Measurements from ENCODE around the gene NRCAM. TPM values are rescaled to one million over a fixed set of nuclear protein-coding genes. Genes with fewer than 3 reads are reported as not detected.

NRCAM gene
- total RNA-seq, 1 donor from 2014 or later = 2.0 TPM

DNA sequence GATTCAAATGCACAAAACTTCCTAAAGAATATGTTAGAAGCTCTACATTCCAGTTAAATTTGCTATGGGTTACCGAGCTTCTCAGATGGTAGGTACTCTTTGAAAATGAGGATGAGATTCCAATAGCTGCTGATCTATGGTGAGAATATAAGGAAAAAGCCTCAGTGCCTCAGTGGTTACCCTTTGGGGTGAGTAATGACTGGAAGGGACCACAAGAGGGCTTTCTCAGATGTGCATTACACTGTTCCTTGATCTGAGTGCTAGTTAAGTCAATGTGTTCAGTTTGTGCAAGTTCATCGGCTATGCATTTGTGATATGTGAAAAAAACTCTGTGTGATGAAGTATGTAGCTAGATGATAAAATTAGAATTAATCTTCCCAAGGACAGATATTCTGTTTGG, 3.5 kb downstream of the NRCAM start:
- Histone ChIP-seq H3K4me3 (no peak overlapping the region), H3K27me3 (peaks cover 62% of the 10 kb centered on the region), H3K36me3 (no peaks in the 10 kb centered on the region), H3K27ac (no peak overlapping the region), H3K4me1 (peaks cover 12% of the 10 kb centered on the region), H3K9me3 (no peaks in the 10 kb centered on the region)
- ATAC-seq = peak; percentile 42
- DNase-seq = no peak
- TF ChIP-seq, protein P1, sequence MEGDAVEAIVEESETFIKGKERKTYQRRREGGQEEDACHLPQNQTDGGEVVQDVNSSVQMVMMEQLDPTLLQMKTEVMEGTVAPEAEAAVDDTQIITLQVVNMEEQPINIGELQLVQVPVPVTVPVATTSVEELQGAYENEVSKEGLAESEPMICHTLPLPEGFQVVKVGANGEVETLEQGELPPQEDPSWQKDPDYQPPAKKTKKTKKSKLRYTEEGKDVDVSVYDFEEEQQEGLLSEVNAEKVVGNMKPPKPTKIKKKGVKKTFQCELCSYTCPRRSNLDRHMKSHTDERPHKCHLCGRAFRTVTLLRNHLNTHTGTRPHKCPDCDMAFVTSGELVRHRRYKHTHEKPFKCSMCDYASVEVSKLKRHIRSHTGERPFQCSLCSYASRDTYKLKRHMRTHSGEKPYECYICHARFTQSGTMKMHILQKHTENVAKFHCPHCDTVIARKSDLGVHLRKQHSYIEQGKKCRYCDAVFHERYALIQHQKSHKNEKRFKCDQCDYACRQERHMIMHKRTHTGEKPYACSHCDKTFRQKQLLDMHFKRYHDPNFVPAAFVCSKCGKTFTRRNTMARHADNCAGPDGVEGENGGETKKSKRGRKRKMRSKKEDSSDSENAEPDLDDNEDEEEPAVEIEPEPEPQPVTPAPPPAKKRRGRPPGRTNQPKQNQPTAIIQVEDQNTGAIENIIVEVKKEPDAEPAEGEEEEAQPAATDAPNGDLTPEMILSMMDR (IDR thresholded peaks at IDR 0.05) = peak; percentile 44
- intact Hi-C loops (cut with DNase I) = no loop called here

DNA sequence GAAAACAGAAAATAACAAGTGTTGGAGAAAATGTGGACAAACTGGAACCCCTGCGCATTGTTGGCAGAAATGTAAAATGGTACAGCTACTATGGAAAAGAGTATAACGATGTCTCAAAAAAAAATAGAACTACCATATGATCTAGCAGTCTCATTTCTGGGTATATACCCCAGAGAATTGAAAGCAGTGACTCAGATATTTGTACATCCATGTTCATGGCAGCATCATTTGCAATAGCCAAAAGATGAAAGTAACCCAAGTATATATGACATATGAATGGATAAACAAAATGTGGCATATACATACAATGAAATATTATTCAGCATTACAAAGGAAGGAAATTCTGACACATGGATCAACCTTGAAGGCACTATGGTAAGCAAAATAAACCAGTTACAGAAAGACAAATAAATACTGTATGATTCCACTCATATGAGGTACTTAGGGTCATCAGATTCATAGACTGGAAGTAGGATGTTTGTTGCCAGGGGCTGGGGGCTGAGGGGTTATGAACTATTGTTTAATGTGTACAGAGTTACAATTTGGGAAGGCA, 4.9 kb downstream of the NRCAM start:
- TF ChIP-seq, protein P1 (IDR thresholded peaks at IDR 0.05) = no peak
- H3K27me3 ChIP-seq = peaks cover 49% of the 10 kb centered on the region
- DNase-seq = no peak
- no peaks in the 10 kb centered on the region for H3K36me3 ChIP-seq
- H3K4me3 ChIP-seq = no peak overlapping the region
- H3K9me3 ChIP-seq = no peaks in the 10 kb centered on the region
- no peak overlapping the region for H3K27ac ChIP-seq
- H3K4me1 ChIP-seq = peaks cover 12% of the 10 kb centered on the region
- no peak for ATAC-seq
- intact Hi-C loops (cut with DNase I) = no loop called here

DNA sequence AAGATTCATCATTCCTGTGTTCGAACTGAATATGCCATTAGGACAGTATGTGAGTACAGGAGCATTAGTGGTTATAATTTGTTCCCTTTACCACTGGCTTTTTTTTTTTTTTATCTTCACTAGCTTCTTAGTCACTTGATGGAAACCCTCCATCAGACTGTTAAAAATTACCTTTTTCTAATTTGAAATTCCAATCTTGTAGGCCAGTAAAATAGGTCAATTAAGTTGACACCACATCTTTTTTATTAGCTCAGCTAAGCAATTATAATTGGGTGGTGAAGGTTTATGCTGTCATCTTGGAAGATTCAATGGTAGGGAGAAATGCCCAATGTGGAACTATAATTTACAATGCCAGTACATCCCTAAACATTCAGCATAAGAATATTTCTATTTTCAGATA, 6.1 kb downstream of the NRCAM start:
- Histone ChIP-seq H3K36me3 (no peaks in the 10 kb centered on the region), H3K4me3 (no peak overlapping the region), H3K9me3 (no peaks in the 10 kb centered on the region), H3K27me3 (peaks cover 36% of the 10 kb centered on the region), H3K4me1 (peaks cover 2% of the 10 kb centered on the region), H3K27ac (no peak overlapping the region)
- TF ChIP-seq, protein P1 (IDR thresholded peaks at IDR 0.05) = no peak
- no peak for ATAC-seq
- intact Hi-C loops (cut with DNase I) = no loop called here
- DNase-seq = no peak

DNA sequence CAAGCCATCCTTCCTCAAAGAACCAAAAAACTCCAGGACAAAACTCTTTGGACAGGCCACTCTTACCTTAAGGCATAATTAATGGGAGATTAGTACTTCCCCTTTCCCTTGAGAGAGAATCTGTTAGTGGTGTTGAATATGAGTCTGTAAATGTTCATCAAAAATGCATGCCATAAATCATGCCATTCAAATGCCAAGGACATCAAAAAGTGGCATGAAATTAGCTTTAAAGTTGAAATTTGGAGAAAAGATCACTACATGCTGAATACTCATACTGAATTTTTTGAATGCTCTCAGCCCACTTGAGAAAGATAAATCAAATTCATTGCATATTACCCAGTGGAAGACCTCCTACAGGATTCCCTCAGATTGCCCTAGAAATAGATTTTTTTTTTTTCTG, 6.7 kb downstream of the NRCAM start:
- no peak for ATAC-seq
- TF ChIP-seq, protein P1 (IDR thresholded peaks at IDR 0.05) = no peak

DNA sequence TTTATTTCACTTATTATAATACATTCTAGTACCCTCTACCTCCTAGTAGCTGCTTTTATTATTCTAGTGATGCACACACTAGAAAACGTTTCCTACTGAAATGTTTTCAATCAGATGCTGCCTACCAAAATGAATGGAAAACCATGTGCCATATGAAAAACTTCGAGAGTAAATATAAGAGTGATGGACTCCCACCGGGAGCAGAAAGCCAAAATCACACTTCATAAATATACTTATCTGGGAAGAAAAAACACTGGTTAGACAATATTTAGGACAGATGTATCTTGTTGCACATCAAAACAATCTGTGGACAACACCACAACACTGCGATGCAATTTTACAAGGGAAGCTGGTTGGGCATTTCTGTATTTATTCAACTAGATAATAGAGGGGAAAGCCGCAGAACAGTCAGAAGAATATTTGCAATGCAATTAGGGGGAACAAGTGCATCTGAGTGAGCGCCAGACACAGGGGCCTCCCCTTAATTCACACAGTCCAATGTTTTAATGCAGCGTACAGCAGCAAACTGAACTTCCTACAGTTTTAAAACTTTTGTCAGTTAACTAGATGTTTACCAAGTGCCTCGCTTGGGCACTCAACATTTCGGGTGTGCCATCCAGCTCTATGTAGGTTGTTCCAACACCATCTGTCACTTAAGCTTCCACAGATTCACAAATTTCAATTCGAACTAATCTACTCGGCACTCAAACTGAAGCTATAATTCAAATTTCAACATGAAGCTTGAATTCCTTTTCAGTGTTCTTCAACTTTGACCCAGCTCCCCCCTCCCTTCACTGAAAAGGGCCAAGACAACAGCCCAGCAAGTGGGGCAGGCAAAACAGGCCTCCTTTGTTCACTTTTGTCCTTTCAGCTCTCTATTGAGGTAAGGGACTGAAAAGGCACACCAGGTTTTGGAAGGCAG, 7.4 kb downstream of the NRCAM start:
- Histone ChIP-seq H3K27ac (no peak overlapping the region), H3K4me3 (no peak overlapping the region), H3K9me3 (no peaks in the 10 kb centered on the region), H3K27me3 (peaks cover 23% of the 10 kb centered on the region), H3K36me3 (no peaks in the 10 kb centered on the region), H3K4me1 (no peaks in the 10 kb centered on the region)
- TF ChIP-seq, protein P1 (IDR thresholded peaks at IDR 0.05) = no peak
- DNase-seq = no peak
- intact Hi-C loops (cut with DNase I) = no loop called here
- no peak for ATAC-seq

More for the DNA sequence above, 6.7 kb downstream of the NRCAM start:
- Histone ChIP-seq H3K4me3 (no peak overlapping the region), H3K9me3 (no peaks in the 10 kb centered on the region), H3K27me3 (peaks cover 30% of the 10 kb centered on the region), H3K27ac (no peak overlapping the region), H3K4me1 (no peaks in the 10 kb centered on the region), H3K36me3 (no peaks in the 10 kb centered on the region)
- intact Hi-C loops (cut with DNase I) = no loop called here
- DNase-seq = no peak

Data from upper lobe of right lung (tissue), 1 donor.